WI38 (cell line): ENCODE measurements around the gene CEL.
"Not testable (repeated sequence)": the region's sequence is repeated elsewhere in the genome, so short reads cannot be mapped to it uniquely, and the experiment has no call there.

Experiments used
- H3K4me3 ChIP-seq: 2 replicates; pipeline ENCODE4 v1.5.1; 2011; ENCODE audit warnings: low read depth, mild to moderate bottlenecking, control low read depth, low read length
- CTCF ChIP-seq: IDR thresholded peaks from 2 replicates; pipeline ENCODE4 v1.5.1; 2012; ENCODE audit warnings: low read depth, mild to moderate bottlenecking, control low read depth, low read length

CEL gene

GRCh38 chr9:133086894-133087293, 25.1 kb downstream of the CEL start:
- TF ChIP-seq CTCF = no peak

DNA sequence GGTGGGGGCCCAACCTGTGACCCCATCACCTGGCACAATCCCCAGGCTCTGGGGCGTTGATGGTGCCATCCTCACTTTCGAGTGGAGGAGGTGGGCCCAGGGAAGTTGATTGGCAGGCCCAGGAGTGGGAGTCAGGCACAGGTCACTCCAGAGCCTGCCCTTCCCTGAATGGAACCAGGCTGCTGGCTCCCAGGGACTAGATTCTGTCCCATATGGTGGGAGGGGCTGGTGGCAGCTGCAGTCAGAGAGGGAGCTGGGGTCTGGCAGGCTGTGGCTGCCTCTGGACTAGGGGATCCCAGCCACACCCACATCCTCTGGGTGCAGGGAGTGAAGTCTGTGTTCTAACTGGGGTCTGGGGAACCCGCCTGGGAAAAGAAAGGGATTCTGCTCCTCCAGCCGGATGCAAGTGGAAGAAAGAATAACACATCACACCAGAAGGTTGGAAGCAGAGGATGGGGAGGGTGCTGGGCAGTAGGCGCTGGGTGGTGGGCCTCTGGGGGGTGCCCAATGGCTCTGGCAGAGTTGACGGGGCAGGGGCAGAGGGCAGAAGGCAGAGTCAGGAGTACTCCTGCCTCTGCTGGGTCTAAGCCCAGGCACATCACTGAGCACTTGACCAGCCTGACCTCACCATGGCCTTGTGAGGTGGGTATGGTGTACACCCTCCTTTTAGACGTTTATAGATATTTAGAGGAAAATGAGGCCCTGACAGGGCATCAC, 25.8 kb downstream of the CEL start:
- no peak overlapping the region for H3K4me3 ChIP-seq
- TF ChIP-seq CTCF = no peak

More at GRCh38 chr9:133086894-133087293, 25.1 kb downstream of the CEL start:
- no peak overlapping the region for H3K4me3 ChIP-seq

DNA sequence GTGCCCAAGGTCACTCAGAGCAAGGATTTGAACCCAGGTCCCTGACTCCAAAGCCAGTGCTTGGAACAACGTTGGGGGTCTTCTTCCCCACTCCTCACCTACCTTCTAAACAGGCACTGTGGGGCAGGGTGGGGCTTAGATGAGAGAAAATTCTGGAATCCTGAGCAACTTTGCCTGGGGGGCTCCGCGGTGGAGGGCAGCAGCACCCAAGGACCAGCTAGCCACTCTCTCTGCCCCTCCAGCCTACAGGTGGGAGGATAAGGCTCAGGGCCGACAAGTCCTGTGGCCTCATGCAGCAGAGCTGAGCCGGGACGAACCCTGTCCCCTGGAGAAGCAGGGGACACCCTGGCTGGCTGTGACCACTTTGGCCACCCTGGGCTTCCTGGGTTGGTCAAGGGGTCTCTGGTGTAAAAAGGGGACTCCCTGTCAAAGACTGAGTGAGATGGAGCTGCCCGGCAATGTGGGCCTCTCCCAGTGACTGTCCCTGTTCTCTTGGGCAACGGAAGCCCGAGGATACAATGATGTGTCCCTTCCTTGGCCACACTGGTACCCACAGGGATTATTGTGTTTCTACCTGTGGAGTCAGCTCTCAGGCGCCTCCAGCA, 26.5 kb downstream of the CEL start:
- H3K4me3 ChIP-seq = no peak overlapping the region
- no peak for TF ChIP-seq CTCF

DNA sequence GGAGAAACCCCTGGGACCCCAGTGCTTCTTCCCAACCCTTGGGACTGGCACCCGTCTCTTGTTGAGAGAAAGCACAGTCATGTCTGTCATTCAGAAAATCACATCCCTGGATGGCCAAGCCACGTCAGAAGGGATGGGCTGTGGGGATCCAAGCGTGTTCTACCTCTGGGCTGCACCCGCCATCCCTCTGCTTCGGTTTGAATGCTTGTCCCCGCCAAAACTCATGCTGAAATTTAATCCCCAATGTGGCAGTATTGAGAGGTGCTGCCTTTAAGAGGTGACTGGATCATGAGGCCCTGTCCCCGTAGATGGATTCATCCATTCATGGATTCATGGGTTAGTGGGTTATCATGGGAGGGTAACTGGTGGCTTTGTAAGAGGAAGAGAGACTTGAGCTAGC, 27.0 kb downstream of the CEL start:
- no peak for TF ChIP-seq CTCF
- no peak overlapping the region for H3K4me3 ChIP-seq

GRCh38 chr9:133089271-133089671, 27.5 kb downstream of the CEL start:
- TF ChIP-seq CTCF = no peak
- H3K4me3 ChIP-seq = no peak overlapping the region

- no peak overlapping the region for H3K4me3 ChIP-seq
- no peak for TF ChIP-seq CTCF
Measured at GRCh38 chr9:133090187-133090586, 28.4 kb downstream of the CEL start.

- no peak overlapping the region for H3K4me3 ChIP-seq
- no peak for TF ChIP-seq CTCF
Measured at GRCh38 chr9:133090752-133091385, 29.1 kb downstream of the CEL start.

DNA sequence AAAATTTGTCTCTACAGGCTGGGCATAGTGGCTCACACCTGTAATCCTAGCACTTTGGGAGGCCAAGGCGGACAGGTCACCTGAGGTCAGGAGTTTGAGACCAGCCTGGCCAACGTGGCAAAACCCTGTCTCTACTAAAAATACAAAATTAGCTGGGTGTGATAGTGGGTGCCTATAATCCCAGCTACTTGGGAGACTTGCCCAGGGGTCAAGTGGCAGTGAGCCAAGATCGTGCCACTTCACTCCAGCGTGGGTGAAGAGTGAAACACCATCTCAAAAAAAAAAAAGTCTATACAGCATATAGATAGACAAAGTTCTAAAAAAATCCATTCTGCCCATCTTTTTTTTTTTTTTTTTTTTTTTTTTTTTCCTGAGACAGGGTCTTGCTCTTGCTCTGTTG, 32.6 kb downstream of the CEL start:
- not testable (repeated sequence) for H3K4me3 ChIP-seq
